B cell (primary cell): ENCODE measurements around the gene PRPSAP1.

ENCODE experiments used
- EZH2 ChIP-seq: IDR thresholded peaks from 2 replicates; pipeline ENCODE4 v1.6.1; 2012; ENCODE audit warnings: borderline replicate concordance, low read depth, mild to moderate bottlenecking, moderate library complexity, low read length; ENCODE audit not compliant: insufficient read depth, poor library complexity, severe bottlenecking
- TF ChIP-seq, protein P1 (sequence below): fragments of 200-600 bp; IDR thresholded peaks from one replicate; pipeline ENCODE4 v1.8.0; 2022; ENCODE audit warnings: antibody characterized with exemption, mild to moderate bottlenecking

DNA sequence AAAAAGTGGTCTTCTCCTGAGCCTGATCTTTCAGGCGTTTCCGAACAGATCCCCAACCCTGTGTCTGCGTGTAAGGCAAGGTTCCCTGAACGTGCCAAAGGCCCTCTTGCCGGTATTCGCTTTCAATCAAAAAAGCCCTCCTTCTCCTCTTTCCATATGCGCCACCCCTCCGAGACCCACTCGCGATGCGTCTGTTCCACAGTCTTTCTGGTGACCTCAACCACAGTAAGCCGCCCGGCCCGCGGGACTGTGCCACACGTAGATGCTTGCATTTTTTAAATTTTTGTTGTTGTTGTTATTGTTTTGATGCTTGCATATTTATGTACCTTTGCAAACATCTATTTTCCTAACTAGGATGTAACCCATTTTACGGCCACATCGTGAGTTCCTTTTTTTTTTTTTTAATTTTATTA lies 607 bp upstream of the PRPSAP1 start:
- TF ChIP-seq, protein P1, sequence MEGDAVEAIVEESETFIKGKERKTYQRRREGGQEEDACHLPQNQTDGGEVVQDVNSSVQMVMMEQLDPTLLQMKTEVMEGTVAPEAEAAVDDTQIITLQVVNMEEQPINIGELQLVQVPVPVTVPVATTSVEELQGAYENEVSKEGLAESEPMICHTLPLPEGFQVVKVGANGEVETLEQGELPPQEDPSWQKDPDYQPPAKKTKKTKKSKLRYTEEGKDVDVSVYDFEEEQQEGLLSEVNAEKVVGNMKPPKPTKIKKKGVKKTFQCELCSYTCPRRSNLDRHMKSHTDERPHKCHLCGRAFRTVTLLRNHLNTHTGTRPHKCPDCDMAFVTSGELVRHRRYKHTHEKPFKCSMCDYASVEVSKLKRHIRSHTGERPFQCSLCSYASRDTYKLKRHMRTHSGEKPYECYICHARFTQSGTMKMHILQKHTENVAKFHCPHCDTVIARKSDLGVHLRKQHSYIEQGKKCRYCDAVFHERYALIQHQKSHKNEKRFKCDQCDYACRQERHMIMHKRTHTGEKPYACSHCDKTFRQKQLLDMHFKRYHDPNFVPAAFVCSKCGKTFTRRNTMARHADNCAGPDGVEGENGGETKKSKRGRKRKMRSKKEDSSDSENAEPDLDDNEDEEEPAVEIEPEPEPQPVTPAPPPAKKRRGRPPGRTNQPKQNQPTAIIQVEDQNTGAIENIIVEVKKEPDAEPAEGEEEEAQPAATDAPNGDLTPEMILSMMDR: no peak
- no peak for TF ChIP-seq EZH2
